OCI-LY3 (cell line): ENCODE measurements around the gene FNIP2.
"Not testable (repeated sequence)": the region's sequence is repeated elsewhere in the genome, so short reads cannot be mapped to it uniquely, and the experiment has no call there.

Experiments
- H2AFZ ChIP-seq: fragments of 200-600, 300-600 bp; shearing (Covaris generic); 2 replicates; pipeline ENCODE4 v1.6.0; 2014; ENCODE audit warnings: antibody characterized with exemption, low read depth, low read length
- H3K27ac ChIP-seq: fragments of 200-600, 300-600 bp; sonication (generic); 2 replicates; pipeline ENCODE4 v1.5.1; 2014; ENCODE audit warnings: mild to moderate bottlenecking, low read length, moderate library complexity, mixed read lengths
- H3K27me3 ChIP-seq: fragments of 200-600, 300-600 bp; sonication (generic); 2 replicates; pipeline ENCODE4 v1.6.1; 2014; ENCODE audit warnings: low read depth, low read length, mixed read lengths
- H3K36me3 ChIP-seq: fragments of 200-600, 300-600 bp; sonication (generic); replicated peaks from 2 replicates; pipeline ENCODE3; 2014; ENCODE audit warnings: low read depth, low read length, mixed read lengths
- H3K4me1 ChIP-seq: fragments of 300-600, 200-600 bp; sonication (generic); 2 replicates; pipeline ENCODE4 v1.6.1; 2014; ENCODE audit warnings: low read length, mixed read lengths
- H3K4me2 ChIP-seq: fragments of 200-600, 300-600 bp; sonication (generic); 2 replicates; pipeline ENCODE4 v1.6.1; 2014; ENCODE audit warnings: low read length, mixed read lengths
- H3K4me3 ChIP-seq: fragments of 300-600, 200-600 bp; sonication (generic); 2 replicates; pipeline ENCODE4 v1.5.1; 2014; ENCODE audit warnings: antibody characterized with exemption, mild to moderate bottlenecking, low read length, moderate library complexity
- H3K79me2 ChIP-seq: fragments of 300-600, 200-600 bp; shearing (Covaris generic); 2 replicates; pipeline ENCODE4 v1.6.1; 2014; ENCODE audit warnings: mild to moderate bottlenecking, low read length, mixed read lengths
- H3K9ac ChIP-seq: fragments of 300-600, 200-600 bp; shearing (Covaris generic); 2 replicates; pipeline ENCODE4 v1.6.0; 2014; ENCODE audit warnings: mild to moderate bottlenecking, low read length, moderate library complexity
- H3K9me3 ChIP-seq: fragments of 200-600, 300-600 bp; shearing (Covaris generic); 2 replicates; pipeline ENCODE4 v1.6.1; 2014; ENCODE audit warnings: low read length, mixed read lengths; ENCODE audit not compliant: insufficient read depth
- H4K20me1 ChIP-seq: fragments of 200-600, 300-600 bp; sonication (generic); 2 replicates; pipeline ENCODE4 v1.6.1; 2016; ENCODE audit warnings: low read length, mixed read lengths; ENCODE audit not compliant: insufficient read depth
- CTCF ChIP-seq: fragments of 200-600, 300-600 bp; sonication (generic); IDR thresholded peaks from 2 replicates; pipeline ENCODE4 v1.5.1; 2014; ENCODE audit warnings: antibody characterized with exemption, low read length, low read depth
- EZH2phosphoT487 ChIP-seq: fragments of 200-600 bp; shearing (Covaris generic); IDR thresholded peaks from 2 replicates; pipeline ENCODE4 v1.6.1; 2018; ENCODE audit warnings: antibody characterized with exemption, mixed run types, low read depth

The FNIP2 gene

GRCh38 chr4:158826882-158827281 lies 58.1 kb downstream of the FNIP2 start:
- Histone ChIP-seq H4K20me1 (no peaks in the 10 kb centered on the region), H3K9me3 (no peaks in the 10 kb centered on the region), H2AFZ (no peak overlapping the region), H3K4me1 (no peaks in the 10 kb centered on the region), H3K4me3 (no peak overlapping the region), H3K9ac (no peak overlapping the region), H3K27me3 (peaks cover 89% of the 10 kb centered on the region), H3K4me2 (no peak overlapping the region), H3K79me2 (no peaks in the 10 kb centered on the region), H3K36me3 (no peaks in the 10 kb centered on the region), H3K27ac (no peak overlapping the region)
- no peak for TF ChIP-seq EZH2phosphoT487
- TF ChIP-seq CTCF: no peak

GRCh38 chr4:158827543-158827981 lies 58.7 kb downstream of the FNIP2 start:
- H3K27ac ChIP-seq: no peak overlapping the region
- H3K4me1 ChIP-seq: no peaks in the 10 kb centered on the region
- no peaks in the 10 kb centered on the region for H3K9me3 ChIP-seq
- no peak overlapping the region for H3K9ac ChIP-seq
- no peaks in the 10 kb centered on the region for H4K20me1 ChIP-seq
- H3K79me2 ChIP-seq: no peaks in the 10 kb centered on the region
- peaks cover 89% of the 10 kb centered on the region for H3K27me3 ChIP-seq
- no peak overlapping the region for H2AFZ ChIP-seq
- TF ChIP-seq EZH2phosphoT487 (no peak), CTCF (no peak)
- H3K4me2 ChIP-seq: no peak overlapping the region
- no peak overlapping the region for H3K4me3 ChIP-seq
- no peaks in the 10 kb centered on the region for H3K36me3 ChIP-seq

- not testable (repeated sequence) for H3K4me3 ChIP-seq, H4K20me1 ChIP-seq, H3K36me3 ChIP-seq, H2AFZ ChIP-seq, H3K9ac ChIP-seq, H3K27ac ChIP-seq, H3K79me2 ChIP-seq, H3K4me1 ChIP-seq, H3K4me2 ChIP-seq, H3K9me3 ChIP-seq
- peaks cover 94% of the 10 kb centered on the region for H3K27me3 ChIP-seq
These were observed 59.3 kb downstream of the FNIP2 start for GRCh38 chr4:158828151-158828550.

- H2AFZ ChIP-seq: no peak overlapping the region
- H3K27ac ChIP-seq: no peak overlapping the region
- H3K4me3 ChIP-seq: no peak overlapping the region
- TF ChIP-seq CTCF (no peak), EZH2phosphoT487 (no peak)
- H3K4me1 ChIP-seq: no peaks in the 10 kb centered on the region
- no peaks in the 10 kb centered on the region for H4K20me1 ChIP-seq
- no peaks in the 10 kb centered on the region for H3K36me3 ChIP-seq
- peaks cover 94% of the 10 kb centered on the region for H3K27me3 ChIP-seq
- H3K79me2 ChIP-seq: no peaks in the 10 kb centered on the region
- H3K9me3 ChIP-seq: no peaks in the 10 kb centered on the region
- no peak overlapping the region for H3K4me2 ChIP-seq
- H3K9ac ChIP-seq: no peak overlapping the region
These were observed 60.4 kb downstream of the FNIP2 start for GRCh38 chr4:158829254-158829653.

GRCh38 chr4:158833602-158834001 lies 64.8 kb downstream of the FNIP2 start:
- Histone ChIP-seq H3K27me3 (peaks cover 70% of the 10 kb centered on the region), H3K9ac (no peak overlapping the region), H3K79me2 (no peaks in the 10 kb centered on the region), H3K4me1 (no peaks in the 10 kb centered on the region), H3K36me3 (no peaks in the 10 kb centered on the region), H3K4me3 (no peak overlapping the region), H3K9me3 (no peaks in the 10 kb centered on the region), H2AFZ (no peak overlapping the region), H3K4me2 (no peak overlapping the region), H4K20me1 (no peaks in the 10 kb centered on the region), H3K27ac (no peak overlapping the region)
- TF ChIP-seq CTCF (no peak), EZH2phosphoT487 (no peak)
